GM19452 (cell line): ENCODE results near the gene IMPA2.
"Not testable (repeated sequence)": the region's sequence is repeated elsewhere in the genome, so short reads cannot be mapped to it uniquely, and the experiment has no call there.

Experiments
- ATAC-seq: cut with Tn5 transposase; IDR thresholded peaks from one replicate; pipeline ENCODE4 v1.9.1; 2021; ENCODE audit not compliant: unreplicated experiment

IMPA2 gene

DNA sequence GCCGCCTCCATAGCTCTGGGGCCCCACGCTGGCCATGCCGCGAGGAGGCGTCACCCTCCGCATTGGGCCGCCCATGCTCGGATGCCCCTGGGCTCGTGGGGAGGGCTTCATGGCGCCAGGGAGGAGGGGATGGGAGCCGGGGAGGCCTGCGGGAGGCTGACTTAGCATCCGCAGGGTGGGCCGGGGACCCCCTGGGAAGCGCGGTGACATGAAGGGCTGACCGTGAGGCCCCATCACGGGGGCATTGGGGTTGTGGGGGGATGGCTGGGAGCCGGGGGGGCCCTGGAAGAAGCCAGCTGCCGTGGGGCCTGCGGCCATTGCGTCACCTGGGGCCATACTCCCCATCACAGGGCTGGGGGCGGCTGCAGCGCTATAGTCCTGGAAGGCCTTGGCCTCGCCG is 86.4 kb downstream of the IMPA2 start:
- no peak for ATAC-seq

DNA sequence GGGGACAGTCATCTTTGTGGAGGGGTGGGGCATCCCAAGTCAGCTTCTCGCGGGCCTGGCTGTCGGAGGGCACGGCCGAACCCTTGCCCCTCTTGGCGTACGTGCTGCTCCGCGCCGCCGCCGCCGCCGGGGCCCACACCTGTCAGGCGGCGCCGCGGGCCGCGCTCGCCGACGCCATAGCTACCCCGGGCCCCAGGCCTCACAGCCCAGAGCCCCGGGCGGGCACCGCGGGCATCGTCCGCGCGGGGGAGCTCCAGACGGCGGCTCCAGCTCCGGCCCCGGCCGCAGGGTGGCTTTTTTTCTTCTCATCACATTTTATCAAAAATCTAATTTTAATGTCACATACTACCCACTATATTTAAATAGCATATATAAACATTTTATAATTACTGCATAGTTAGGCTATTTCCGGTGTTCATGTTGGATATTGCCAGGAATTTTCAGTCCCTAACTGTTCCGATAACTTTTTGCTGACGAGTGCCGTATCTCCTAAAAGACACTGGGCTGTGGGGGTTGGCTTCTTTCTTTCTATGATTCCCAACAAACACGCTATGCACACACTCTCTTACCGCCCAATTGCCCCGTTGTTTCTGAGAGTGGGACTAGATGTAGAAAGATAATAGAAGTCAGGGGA is 87.1 kb downstream of the IMPA2 start:
- ATAC-seq: not testable (repeated sequence)

DNA sequence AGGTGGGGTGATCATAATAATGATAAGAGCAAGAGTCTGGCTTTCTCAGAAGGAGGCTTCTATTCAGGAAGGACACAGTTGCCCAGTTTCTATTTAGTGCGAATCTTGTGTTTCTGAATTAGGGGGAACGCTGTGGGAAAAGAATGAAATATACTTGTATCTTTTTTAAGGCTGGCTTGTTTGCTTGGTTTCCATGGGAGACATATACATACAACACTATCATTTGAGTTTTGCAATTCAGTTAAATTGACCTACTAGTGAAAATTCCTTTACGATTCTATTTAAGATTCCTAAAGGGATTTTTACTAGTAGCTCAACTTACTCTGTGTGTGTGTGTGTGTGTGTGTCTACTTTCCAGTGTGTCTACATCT is 87.6 kb downstream of the IMPA2 start:
- ATAC-seq: no peak

DNA sequence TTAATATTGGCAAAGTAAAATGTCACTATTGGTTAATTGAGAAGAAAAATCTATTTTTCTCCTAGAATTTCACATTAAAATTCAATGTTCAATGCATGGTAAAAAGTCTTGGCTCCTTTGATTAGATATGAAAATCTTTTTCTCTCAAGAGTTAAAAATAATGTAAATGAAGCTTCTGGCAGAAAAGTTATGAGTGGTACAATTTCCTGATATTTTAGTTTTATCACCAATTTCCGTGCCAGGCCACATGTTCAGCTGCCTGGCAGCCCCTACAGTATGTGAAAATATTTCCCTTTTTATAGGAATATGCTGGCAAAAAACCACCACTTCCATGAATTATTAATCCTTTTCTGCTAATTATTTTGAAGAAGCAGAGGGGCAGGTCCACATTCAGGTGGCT is 89.8 kb downstream of the IMPA2 start:
- ATAC-seq: not testable (repeated sequence)

DNA sequence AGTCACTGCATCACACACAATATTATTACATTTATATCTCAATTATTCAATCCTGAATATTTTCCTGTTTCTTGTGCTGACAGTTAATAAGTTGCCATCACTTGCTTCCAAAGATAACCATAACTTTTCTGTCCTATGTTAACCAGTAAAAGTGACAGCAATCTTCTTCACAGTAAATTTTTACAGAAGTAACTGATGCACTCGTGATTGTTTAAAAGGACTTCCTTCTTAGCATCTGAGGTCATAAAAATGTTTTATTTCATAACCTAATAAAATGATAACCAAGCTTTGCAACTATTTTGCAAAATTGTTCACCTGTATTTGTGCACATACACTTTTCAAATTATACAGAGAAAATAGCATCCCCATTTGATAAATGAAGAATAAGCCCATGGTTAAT is 91.7 kb downstream of the IMPA2 start:
- no peak for ATAC-seq

DNA sequence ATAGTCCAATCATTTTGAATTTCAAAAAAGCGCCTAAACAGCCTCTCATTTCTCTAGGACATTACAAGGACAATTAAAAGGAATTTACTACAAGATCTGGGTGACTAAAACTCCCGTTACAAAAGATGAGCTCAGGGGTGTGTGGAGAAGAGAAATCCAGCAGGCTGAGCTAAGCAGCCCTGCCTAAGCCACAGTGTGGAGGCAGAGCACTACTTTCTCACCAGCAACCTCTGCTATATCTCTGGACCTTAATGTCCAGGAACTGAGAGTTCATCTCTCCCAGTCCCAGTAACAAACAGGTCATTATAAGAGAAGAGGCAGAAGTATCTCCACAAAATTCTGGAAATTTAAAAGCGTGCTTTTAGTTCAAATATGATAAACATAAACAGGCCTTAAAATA is 93.4 kb downstream of the IMPA2 start:
- no peak for ATAC-seq

DNA sequence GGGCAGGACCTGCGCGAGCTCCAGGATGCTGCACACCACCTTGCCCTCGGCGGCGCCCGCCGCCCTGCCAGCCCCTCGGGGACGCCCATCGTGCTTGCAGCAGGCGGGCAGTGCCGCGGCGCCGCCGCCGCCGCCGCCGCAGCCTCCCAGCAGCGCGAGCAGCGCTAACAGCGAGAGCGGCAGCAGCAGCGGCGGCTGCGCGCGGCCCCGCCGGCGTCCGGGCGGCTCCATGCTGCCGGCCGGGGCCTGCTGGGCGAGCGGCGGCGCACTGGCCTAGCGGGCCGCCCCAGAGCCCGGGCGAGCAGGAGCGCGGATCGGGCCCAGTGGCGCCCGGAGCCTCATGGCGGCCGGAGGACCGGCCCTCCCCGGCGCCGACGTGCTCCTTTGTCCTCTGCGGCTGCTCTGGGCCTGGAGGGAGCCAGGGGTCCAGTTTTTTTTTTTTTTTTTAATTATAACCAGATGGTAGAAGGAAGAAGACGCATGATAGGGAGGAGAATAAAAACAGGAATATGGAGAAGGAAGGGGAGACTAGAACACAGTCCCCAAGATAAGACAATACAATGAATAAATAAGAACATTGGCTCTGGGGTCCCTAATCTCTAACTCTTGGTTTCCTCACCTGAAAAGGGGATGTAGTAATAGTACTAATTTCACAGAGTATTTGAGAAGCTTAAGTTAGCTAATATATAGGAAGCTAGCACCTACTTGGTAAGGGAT is 95.3 kb downstream of the IMPA2 start:
- ATAC-seq: no peak

DNA sequence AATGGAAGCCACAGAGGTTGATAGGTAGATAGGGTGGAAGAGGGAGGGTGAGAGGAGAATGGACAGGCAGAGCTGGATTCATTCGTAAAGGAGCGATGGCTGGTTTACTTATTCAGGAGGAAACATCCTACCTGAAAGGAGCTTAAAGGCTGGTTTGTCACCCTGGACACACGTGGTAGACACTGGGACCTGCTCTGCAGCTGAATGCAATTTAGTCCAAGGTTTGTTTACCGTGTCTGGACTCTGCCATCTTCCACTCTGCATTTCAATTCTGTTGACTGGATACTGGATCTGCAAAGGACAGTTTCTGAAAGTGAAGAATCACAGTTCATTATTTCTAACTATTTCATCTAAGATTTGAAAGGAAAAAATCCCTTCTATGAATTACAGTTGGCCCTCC is 96.7 kb downstream of the IMPA2 start:
- not testable (repeated sequence) for ATAC-seq

DNA sequence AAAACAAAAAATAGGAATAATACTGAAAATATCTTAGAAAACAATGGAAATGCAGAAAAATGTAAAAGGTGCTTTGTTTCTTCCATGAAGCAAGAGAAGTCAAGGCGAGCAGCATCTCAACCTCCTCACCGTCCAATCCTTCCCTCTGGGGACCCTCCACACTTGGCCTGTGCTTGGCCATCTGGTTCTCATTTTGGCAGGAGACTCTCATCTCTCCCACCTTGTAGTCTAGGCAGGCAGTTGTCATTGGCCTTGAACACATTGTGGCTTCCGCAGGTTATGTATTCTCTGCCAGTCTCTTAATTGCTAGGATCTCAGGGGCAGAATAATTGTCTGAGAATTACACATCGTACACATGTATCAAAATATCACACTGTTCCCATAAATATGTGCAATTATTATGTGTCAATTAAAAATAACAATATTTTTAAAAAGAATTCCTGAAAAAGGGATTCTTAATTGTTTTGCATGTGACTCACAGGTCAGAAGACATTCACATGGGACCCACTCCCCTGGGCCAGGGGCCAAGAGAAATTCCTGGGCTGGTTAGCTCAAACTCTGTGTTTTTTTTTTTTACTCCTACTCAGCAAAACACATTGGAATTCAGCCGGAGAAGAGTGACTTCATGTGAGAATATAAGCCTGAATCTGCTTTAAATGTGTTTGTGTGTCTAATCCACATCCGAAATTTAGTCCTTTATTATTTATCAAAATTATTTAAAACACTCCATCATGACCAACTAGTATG is 98.4 kb downstream of the IMPA2 start:
- ATAC-seq: no peak
